Measurements from ENCODE around the gene FAT1.

DNA sequence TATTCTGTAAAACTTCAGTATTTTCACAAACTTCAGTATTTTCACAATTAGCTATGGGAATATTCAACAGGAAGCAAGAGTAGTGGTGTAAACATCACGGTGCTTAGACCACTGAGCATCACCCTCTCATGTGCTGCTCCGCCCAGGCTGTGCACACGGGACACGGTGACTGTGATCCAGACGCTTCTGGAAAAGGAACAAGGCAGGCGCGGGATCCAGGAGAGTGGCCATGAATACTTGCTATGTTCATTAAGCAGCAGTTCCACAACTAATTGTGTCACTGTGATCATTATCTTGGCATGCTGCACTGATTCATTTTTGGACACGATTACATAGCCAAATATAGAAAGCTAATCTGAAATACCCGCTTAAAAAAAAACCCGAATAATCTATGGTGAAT is 19.6 kb upstream of the FAT1 start:
- TF ChIP-seq POLR2A (IDR thresholded peaks at IDR 0.05) (no peak), POLR2AphosphoS5 (IDR thresholded peaks at IDR 0.05) (no peak)
- TF ChIP-seq, protein P1, sequence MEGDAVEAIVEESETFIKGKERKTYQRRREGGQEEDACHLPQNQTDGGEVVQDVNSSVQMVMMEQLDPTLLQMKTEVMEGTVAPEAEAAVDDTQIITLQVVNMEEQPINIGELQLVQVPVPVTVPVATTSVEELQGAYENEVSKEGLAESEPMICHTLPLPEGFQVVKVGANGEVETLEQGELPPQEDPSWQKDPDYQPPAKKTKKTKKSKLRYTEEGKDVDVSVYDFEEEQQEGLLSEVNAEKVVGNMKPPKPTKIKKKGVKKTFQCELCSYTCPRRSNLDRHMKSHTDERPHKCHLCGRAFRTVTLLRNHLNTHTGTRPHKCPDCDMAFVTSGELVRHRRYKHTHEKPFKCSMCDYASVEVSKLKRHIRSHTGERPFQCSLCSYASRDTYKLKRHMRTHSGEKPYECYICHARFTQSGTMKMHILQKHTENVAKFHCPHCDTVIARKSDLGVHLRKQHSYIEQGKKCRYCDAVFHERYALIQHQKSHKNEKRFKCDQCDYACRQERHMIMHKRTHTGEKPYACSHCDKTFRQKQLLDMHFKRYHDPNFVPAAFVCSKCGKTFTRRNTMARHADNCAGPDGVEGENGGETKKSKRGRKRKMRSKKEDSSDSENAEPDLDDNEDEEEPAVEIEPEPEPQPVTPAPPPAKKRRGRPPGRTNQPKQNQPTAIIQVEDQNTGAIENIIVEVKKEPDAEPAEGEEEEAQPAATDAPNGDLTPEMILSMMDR (IDR thresholded peaks at IDR 0.05): no peak
